ENCODE measurements around the gene KIAA1217. TPM values are rescaled to one million over a fixed set of nuclear protein-coding genes. Genes with fewer than 3 reads are reported as not detected.

The KIAA1217 gene
- total RNA-seq, 1 experiment from 2014 or later = 18.6 TPM

- Histone ChIP-seq H4K8ac (replicated peaks; ENCODE audit: insufficient read length, low read depth, low read length) (no peak overlapping the region), H3K23ac (ENCODE audit: insufficient read length, low read depth, low read length) (no peak overlapping the region), H3K4ac (ENCODE audit: low read depth, low read length) (no peak overlapping the region), H3T11ph (ENCODE audit: low read length) (no peak overlapping the region), H4K20me1 (ENCODE audit: control insufficient read depth, insufficient read depth, insufficient read length) (no peaks in the 10 kb centered on the region), H2BK120ac (ENCODE audit: low read depth, low read length, poor library complexity, severe bottlenecking) (no peak overlapping the region), H3K27ac (ENCODE audit: insufficient read length, low read depth, low read length) (no peak overlapping the region), H3K9ac (ENCODE audit: extremely low read depth, insufficient read length, low read length) (no peak overlapping the region), H3K79me1 (ENCODE audit: insufficient read depth, low read depth, low read length, poor library complexity, severe bottlenecking) (no peaks in the 10 kb centered on the region), H2BK20ac (ENCODE audit: low read depth, low read length, poor library complexity, severe bottlenecking) (no peak overlapping the region), H3K14ac (ENCODE audit: insufficient read depth, low read length) (no peak overlapping the region), H3K4me1 (ENCODE audit: insufficient read depth, low read length) (no peaks in the 10 kb centered on the region), H2BK15ac (ENCODE audit: low read depth, low read length) (no peak overlapping the region), H3K79me2 (ENCODE audit: insufficient read depth, low read length) (no peaks in the 10 kb centered on the region), H3K23me2 (ENCODE audit: insufficient read length, low read depth, low read length, poor library complexity, severe bottlenecking) (no peaks in the 10 kb centered on the region), H3K56ac (ENCODE audit: insufficient read length, low read depth, low read length) (no peak overlapping the region), H2AK5ac (ENCODE audit: insufficient read length, low read length) (no peak overlapping the region), H2BK12ac (ENCODE audit: insufficient read length, low read depth, low read length) (no peak overlapping the region), H3K27me3 (ENCODE audit: insufficient read depth, low read length) (no peaks in the 10 kb centered on the region), H2BK5ac (ENCODE audit: insufficient read length, low read length) (no peak overlapping the region), H2AFZ (ENCODE audit: low read length) (no peak overlapping the region), H3K18ac (ENCODE audit: insufficient read length, low read depth, low read length) (no peak overlapping the region), H4K91ac (ENCODE audit: insufficient read length, low read depth, low read length) (no peak overlapping the region), H3K9me3 (ENCODE audit: control insufficient read depth, low read depth, low read length) (no peaks in the 10 kb centered on the region), H4K5ac (ENCODE audit: insufficient read length, low read depth, low read length) (no peak overlapping the region), H3K4me2 (ENCODE audit: insufficient read depth, insufficient read length, low read length) (no peak overlapping the region)
- Mint-ChIP-seq H3K27ac (no peak overlapping the region; a peak in 1 of 7 replicates), H3K27me3 (ENCODE audit: low read depth) (no peaks in the 10 kb centered on the region), H3K4me3 (no peak overlapping the region), H3K36me3 (ENCODE audit: insufficient read depth in 1 of 3, low read depth in 3 of 3) (no peaks in the 10 kb centered on the region), H3K9me3 (no peaks in the 10 kb centered on the region), H3K4me1 (no peaks in the 10 kb centered on the region)
- DNase-seq = no peak
- no CpG with 5 or more reads among the region's 3 CpGs for WGBS (ENCODE audit: extremely low coverage, insufficient read length, low lambda C conversion rate)
- no peak for TF ChIP-seq CTCF (conservative IDR thresholded peaks at IDR 0.05)
These were observed 195.6 kb downstream of the KIAA1217 start for GRCh38 chr10:24404567-24404966.

Measured in H9 (cell line).